ENCODE measurements around the gene PATJ. TPM values are rescaled to one million over a fixed set of nuclear protein-coding genes. Genes with fewer than 3 reads are reported as not detected.

The PATJ gene
- total and polyA plus RNA-seq, 8 donors = 9.1 to 195 (median 68.0) TPM

- no peaks in the 10 kb centered on the region for H3K9me3 ChIP-seq
- peaks cover 0 to 17% (median 0%) of the 10 kb centered on the region in 4 donors for H3K4me1 ChIP-seq
- DNase-seq = no peak
- no peak for TF ChIP-seq EP300 (IDR thresholded peaks at IDR 0.05)
- no peak for TF ChIP-seq POLR2A (IDR thresholded peaks at IDR 0.05)
- no peak for TF ChIP-seq POLR2AphosphoS5 (IDR thresholded peaks at IDR 0.05)
- TF ChIP-seq CTCF (IDR thresholded peaks at IDR 0.05) = no peak
- 71 to 94% (median 88%) methylated on average over 1 of the region's 1 CpG for WGBS, 5 donors
- intact Hi-C loops (cut with DNase I; ENCODE audit: low total_unique reads) = no loop called here
- H3K27me3 ChIP-seq = no peaks in the 10 kb centered on the region
- H3K36me3 ChIP-seq = no peaks in the 10 kb centered on the region
- H3K27ac ChIP-seq = no peak overlapping the region
- H3K4me3 ChIP-seq = no peak overlapping the region
These were observed 213.0 kb downstream of the PATJ start for GRCh38 chr1:61955261-61955660.

GRCh38 chr1:61956016-61956645 is 213.9 kb downstream of the PATJ start:
- Histone ChIP-seq H3K4me3 (no peak overlapping the region), H3K27ac (no peak overlapping the region), H3K9me3 (no peaks in the 10 kb centered on the region), H3K36me3 (peaks cover 0 to 4% (median 0%) of the 10 kb centered on the region in 4 donors), H3K27me3 (no peaks in the 10 kb centered on the region), H3K4me1 (peaks cover 0 to 17% (median 0%) of the 10 kb centered on the region in 4 donors)
- WGBS, 5 donors = 79 to 96% (median 95%) methylated on average over 6 of the region's 6 CpGs
- DNase-seq = no peak
- TF ChIP-seq EP300 (IDR thresholded peaks at IDR 0.05) (no peak), CTCF (IDR thresholded peaks at IDR 0.05) (no peak), POLR2A (IDR thresholded peaks at IDR 0.05) (no peak), POLR2AphosphoS5 (IDR thresholded peaks at IDR 0.05) (no peak)
- intact Hi-C loops (cut with DNase I; ENCODE audit: low total_unique reads) = no loop called here

- TF ChIP-seq EP300 (IDR thresholded peaks at IDR 0.05) (no peak), CTCF (IDR thresholded peaks at IDR 0.05) (no peak), POLR2AphosphoS5 (IDR thresholded peaks at IDR 0.05) (no peak), POLR2A (IDR thresholded peaks at IDR 0.05) (no peak)
- intact Hi-C loops (cut with DNase I; ENCODE audit: low total_unique reads) = no loop called here
- no peaks in the 10 kb centered on the region for H3K9me3 ChIP-seq
- no peak overlapping the region for H3K4me3 ChIP-seq
- no peaks in the 10 kb centered on the region for H3K27me3 ChIP-seq
- no peak for DNase-seq
- H3K4me1 ChIP-seq = peaks cover 0 to 12% (median 0%) of the 10 kb centered on the region in 4 donors
- no peak overlapping the region for H3K27ac ChIP-seq
- WGBS, 5 donors = 76 to 86% (median 83%) methylated on average over 2 of the region's 2 CpGs
- peaks cover 0 to 4% (median 0%) of the 10 kb centered on the region in 4 donors for H3K36me3 ChIP-seq
These were observed 214.5 kb downstream of the PATJ start for GRCh38 chr1:61956784-61957183.

GRCh38 chr1:61961009-61961408 is 218.7 kb downstream of the PATJ start:
- Histone ChIP-seq H3K27ac (no peak overlapping the region), H3K27me3 (no peaks in the 10 kb centered on the region), H3K36me3 (peaks cover 0 to 4% (median 0%) of the 10 kb centered on the region in 4 donors), H3K4me3 (no peak overlapping the region), H3K4me1 (no peaks in the 10 kb centered on the region), H3K9me3 (no peaks in the 10 kb centered on the region)
- 76 to 90% (median 86%) methylated on average over 3 of the region's 3 CpGs for WGBS, 5 donors
- intact Hi-C loops (cut with DNase I; ENCODE audit: low total_unique reads) = no loop called here
- no peak for DNase-seq
- TF ChIP-seq POLR2AphosphoS5 (IDR thresholded peaks at IDR 0.05) = no peak
- no peak for TF ChIP-seq EP300 (IDR thresholded peaks at IDR 0.05)
- TF ChIP-seq CTCF (IDR thresholded peaks at IDR 0.05) = no peak
- no peak for TF ChIP-seq POLR2A (IDR thresholded peaks at IDR 0.05)

All from stomach (tissue), 9 donors.